Measurements from ENCODE around the gene SLC30A7. TPM values are rescaled to one million over a fixed set of nuclear protein-coding genes. Genes with fewer than 3 reads are reported as not detected.
A peak's percentile ranks its signal among the peaks of the same experiment; 100 is the strongest.
"Not testable (repeated sequence)": the region's sequence is repeated elsewhere in the genome, so short reads cannot be mapped to it uniquely, and the experiment has no call there.

SLC30A7 gene
- total and polyA plus RNA-seq, 7 donors: 1.0 to 5.7 (median 4.8) TPM

DNA sequence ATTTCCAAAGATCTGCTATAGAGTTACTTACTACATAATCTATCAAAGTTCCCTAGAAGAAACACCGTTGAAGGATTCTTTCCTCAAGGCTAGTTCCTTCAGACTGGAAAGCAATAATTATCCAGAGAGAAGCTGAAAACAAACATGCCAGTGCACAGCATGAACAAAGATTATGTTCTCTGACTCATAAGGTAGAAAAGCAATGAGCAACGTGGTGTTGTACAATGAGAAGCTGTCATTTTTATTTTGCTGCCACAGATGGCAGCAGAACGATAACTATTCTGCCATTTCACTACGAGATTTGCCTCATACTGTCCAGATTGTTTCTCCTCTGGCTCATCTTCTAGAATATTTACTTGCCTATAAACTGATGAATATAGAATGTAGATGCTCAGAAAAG, 11.9 kb upstream of the SLC30A7 start:
- WGBS, 3 donors: 66 to 69% (median 67%) methylated on average over 4 of the region's 4 CpGs

DNA sequence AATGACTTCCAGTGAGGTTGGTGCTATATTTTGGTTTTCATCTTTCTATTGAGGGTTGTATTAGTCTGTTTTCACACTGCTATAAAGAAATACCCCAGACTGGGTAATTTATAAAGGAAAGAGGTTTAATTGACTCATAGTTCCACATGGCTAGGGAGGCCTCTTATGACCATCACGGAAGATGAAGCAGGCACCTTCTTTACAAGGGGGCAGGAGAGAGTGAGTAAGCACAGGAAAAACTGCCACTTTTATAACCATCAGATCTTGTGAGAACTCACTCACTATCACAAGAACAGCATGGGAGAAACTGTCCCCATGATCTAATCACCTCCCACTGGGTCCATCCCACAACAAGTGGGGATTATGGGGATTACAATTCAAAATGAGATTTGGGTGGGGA, 6.9 kb upstream of the SLC30A7 start:
- H3K36me3 ChIP-seq (ENCODE audit: insufficient read depth in 1 of 2, low read depth in 1 of 2); intact Hi-C loops (cut with DNase I): not testable (repeated sequence)
- WGBS, 3 donors: 95 to 100% (median 97%) methylated on average over 1 of the region's 1 CpG

More for the DNA sequence above, 11.9 kb upstream of the SLC30A7 start:
- Histone ChIP-seq H3K27ac (no peak overlapping the region), H3K27me3 (ENCODE audit: insufficient read depth in 3 of 3, low read length in 2 of 3) (no peaks in the 10 kb centered on the region), H3K9me3 (no peaks in the 10 kb centered on the region), H3K4me3 (no peak overlapping the region), H3K4me1 (no peaks in the 10 kb centered on the region), H3K36me3 (ENCODE audit: insufficient read depth in 1 of 2, low read depth in 1 of 2) (peaks cover 0 to 4% of the 10 kb centered on the region in 2 donors)
- TF ChIP-seq, protein P1, sequence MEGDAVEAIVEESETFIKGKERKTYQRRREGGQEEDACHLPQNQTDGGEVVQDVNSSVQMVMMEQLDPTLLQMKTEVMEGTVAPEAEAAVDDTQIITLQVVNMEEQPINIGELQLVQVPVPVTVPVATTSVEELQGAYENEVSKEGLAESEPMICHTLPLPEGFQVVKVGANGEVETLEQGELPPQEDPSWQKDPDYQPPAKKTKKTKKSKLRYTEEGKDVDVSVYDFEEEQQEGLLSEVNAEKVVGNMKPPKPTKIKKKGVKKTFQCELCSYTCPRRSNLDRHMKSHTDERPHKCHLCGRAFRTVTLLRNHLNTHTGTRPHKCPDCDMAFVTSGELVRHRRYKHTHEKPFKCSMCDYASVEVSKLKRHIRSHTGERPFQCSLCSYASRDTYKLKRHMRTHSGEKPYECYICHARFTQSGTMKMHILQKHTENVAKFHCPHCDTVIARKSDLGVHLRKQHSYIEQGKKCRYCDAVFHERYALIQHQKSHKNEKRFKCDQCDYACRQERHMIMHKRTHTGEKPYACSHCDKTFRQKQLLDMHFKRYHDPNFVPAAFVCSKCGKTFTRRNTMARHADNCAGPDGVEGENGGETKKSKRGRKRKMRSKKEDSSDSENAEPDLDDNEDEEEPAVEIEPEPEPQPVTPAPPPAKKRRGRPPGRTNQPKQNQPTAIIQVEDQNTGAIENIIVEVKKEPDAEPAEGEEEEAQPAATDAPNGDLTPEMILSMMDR (IDR thresholded peaks at IDR 0.05): no peak
- intact Hi-C loops (cut with DNase I): no loop called here
- ATAC-seq: no peak
- DNase-seq: no peak

DNA sequence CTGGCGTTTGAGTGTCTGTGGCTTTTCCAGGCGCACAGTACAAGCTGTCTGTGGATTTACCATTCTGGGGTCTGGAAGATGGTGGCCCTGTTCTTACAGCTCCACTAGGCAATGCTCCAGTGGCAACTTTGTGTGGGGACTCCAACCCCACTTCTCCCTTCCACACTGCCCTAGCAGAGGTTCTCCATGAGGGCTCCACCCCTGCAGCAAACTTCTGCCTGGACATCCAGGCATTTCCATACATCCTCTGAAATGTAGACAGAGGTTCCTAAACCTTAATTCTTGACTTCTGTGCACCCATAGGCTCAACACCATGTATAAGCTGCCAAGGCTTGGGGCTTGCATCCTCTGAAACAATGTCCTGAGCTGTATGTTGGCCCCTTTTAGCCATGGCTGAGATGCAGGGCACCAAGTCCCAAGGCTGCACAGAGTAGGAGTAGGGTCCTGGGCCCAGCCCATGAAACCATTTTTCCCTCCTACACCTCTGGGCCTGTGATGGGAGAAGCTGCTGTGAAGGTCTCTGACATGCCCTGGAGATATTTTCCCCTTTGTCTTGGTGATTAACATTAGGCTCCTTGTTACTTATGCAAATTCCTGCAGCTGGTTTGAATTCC, 5.9 kb upstream of the SLC30A7 start:
- H3K4me1 ChIP-seq; H3K4me3 ChIP-seq; ATAC-seq; intact Hi-C loops (cut with DNase I); H3K36me3 ChIP-seq (ENCODE audit: insufficient read depth in 1 of 2, low read depth in 1 of 2); DNase-seq; H3K9me3 ChIP-seq; H3K27me3 ChIP-seq (ENCODE audit: insufficient read depth in 3 of 3, low read length in 2 of 3); H3K27ac ChIP-seq: not testable (repeated sequence)
- 99 to 100% (median 100%) methylated on average over 2 of the region's 2 CpGs for WGBS, 3 donors

More for the DNA sequence above, 6.9 kb upstream of the SLC30A7 start:
- not testable (repeated sequence) for ATAC-seq; H3K9me3 ChIP-seq; DNase-seq; H3K27me3 ChIP-seq (ENCODE audit: insufficient read depth in 3 of 3, low read length in 2 of 3); H3K4me3 ChIP-seq; H3K27ac ChIP-seq; H3K4me1 ChIP-seq

DNA sequence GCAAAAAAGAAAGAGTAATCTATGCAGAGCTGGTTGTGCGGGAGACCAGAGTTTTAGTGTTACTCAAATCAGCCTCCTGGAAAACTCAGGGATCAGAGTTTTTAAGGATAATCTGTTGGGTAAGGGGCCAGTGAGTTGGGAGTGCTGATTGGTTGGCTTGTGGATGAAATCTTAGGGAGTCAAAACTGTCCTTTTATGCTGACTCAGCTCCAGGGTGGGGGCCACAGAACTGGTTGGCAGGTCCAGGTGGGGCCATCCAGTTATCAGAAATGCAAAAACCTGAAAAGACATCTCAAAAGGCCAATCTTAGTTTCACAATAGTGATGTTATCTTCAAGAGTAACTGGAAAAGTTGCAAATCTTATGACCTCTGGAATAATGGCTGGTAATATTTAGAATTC, 4.5 kb upstream of the SLC30A7 start:
- TF ChIP-seq, protein P1 (IDR thresholded peaks at IDR 0.05): no peak
- no peak overlapping the region for H3K4me3 ChIP-seq
- no peak for DNase-seq
- no peak for ATAC-seq
- peaks cover 0 to 4% of the 10 kb centered on the region in 2 donors for H3K36me3 ChIP-seq (ENCODE audit: insufficient read depth in 1 of 2, low read depth in 1 of 2)
- 98 to 100% (median 100%) methylated on average over 1 of the region's 1 CpG for WGBS, 3 donors
- peaks cover 9% of the 10 kb centered on the region for H3K4me1 ChIP-seq
- no peak overlapping the region for H3K27ac ChIP-seq
- no peaks in the 10 kb centered on the region for H3K27me3 ChIP-seq (ENCODE audit: insufficient read depth in 3 of 3, low read length in 2 of 3)
- intact Hi-C loops (cut with DNase I): no loop called here
- no peaks in the 10 kb centered on the region for H3K9me3 ChIP-seq

- DNase-seq (no peak), ATAC-seq (no peak)
- Histone ChIP-seq H3K36me3 (ENCODE audit: insufficient read depth in 1 of 2, low read depth in 1 of 2) (peaks cover 0 to 3% of the 10 kb centered on the region in 2 donors), H3K27ac (no peak overlapping the region), H3K9me3 (no peaks in the 10 kb centered on the region), H3K27me3 (ENCODE audit: insufficient read depth in 3 of 3, low read length in 2 of 3) (no peaks in the 10 kb centered on the region), H3K4me1 (peaks cover 15% of the 10 kb centered on the region), H3K4me3 (no peak overlapping the region)
- WGBS, 3 donors: 94 to 96% (median 96%) methylated on average over 3 of the region's 3 CpGs
- TF ChIP-seq, protein P1 (IDR thresholded peaks at IDR 0.05): no peak
- intact Hi-C loops (cut with DNase I): no loop called here
Measured at GRCh38 chr1:100892554-100892953, 3.3 kb upstream of the SLC30A7 start.

- intact Hi-C loops (cut with DNase I): no loop called here
- 35 to 47% (median 39%) methylated on average over 2 of the region's 2 CpGs for WGBS, 3 donors
- Histone ChIP-seq H3K9me3 (no peaks in the 10 kb centered on the region), H3K27ac (no peak overlapping the region), H3K27me3 (ENCODE audit: insufficient read depth in 3 of 3, low read length in 2 of 3) (no peaks in the 10 kb centered on the region), H3K4me3 (peak overlapping the region; percentile 91), H3K4me1 (peaks cover 24% of the 10 kb centered on the region), H3K36me3 (ENCODE audit: insufficient read depth in 1 of 2, low read depth in 1 of 2) (peaks cover 0 to 10% of the 10 kb centered on the region in 2 donors)
- DNase-seq (no peak), ATAC-seq (no peak)
- TF ChIP-seq, protein P1 (IDR thresholded peaks at IDR 0.05): no peak
Measured at GRCh38 chr1:100893718-100894117, 2.2 kb upstream of the SLC30A7 start.
